GM18858 (cell line): ENCODE results near the gene CUEDC1.
"Not testable (repeated sequence)": the region's sequence is repeated elsewhere in the genome, so short reads cannot be mapped to it uniquely, and the experiment has no call there.

ENCODE experiments used
- ATAC-seq: cut with Tn5 transposase; IDR thresholded peaks from one replicate; pipeline ENCODE4 v1.9.1; 2021; ENCODE audit not compliant: unreplicated experiment

Gene CUEDC1

GRCh38 chr17:57958391-57958790 lies 3.2 kb upstream of the CUEDC1 start:
- ATAC-seq = not testable (repeated sequence)

GRCh38 chr17:57957886-57958285 lies 2.7 kb upstream of the CUEDC1 start:
- ATAC-seq = no peak

GRCh38 chr17:57957120-57957850 lies 2.1 kb upstream of the CUEDC1 start:
- no peak for ATAC-seq

- ATAC-seq = no peak
These were observed 1.3 kb upstream of the CUEDC1 start for GRCh38 chr17:57956291-57957119.

GRCh38 chr17:57954397-57955182 lies 622 bp downstream of the CUEDC1 start:
- no peak for ATAC-seq

- no peak for ATAC-seq
These were observed 1.4 kb downstream of the CUEDC1 start for GRCh38 chr17:57953705-57954396.

GRCh38 chr17:57953219-57953618 lies 2.0 kb downstream of the CUEDC1 start:
- no peak for ATAC-seq

- no peak for ATAC-seq
These were observed 5.6 kb downstream of the CUEDC1 start for GRCh38 chr17:57949649-57950048.

- no peak for ATAC-seq
These were observed 6.4 kb downstream of the CUEDC1 start for GRCh38 chr17:57948555-57949420.

GRCh38 chr17:57948169-57948554 lies 7.0 kb downstream of the CUEDC1 start:
- no peak for ATAC-seq

- no peak for ATAC-seq
These were observed 7.8 kb downstream of the CUEDC1 start for GRCh38 chr17:57947369-57947768.

GRCh38 chr17:57946798-57947358 lies 8.3 kb downstream of the CUEDC1 start:
- peak; percentile 77 for ATAC-seq

GRCh38 chr17:57945996-57946797 lies 9.0 kb downstream of the CUEDC1 start:
- no peak for ATAC-seq

- ATAC-seq = no peak
These were observed 10.3 kb downstream of the CUEDC1 start for GRCh38 chr17:57944908-57945307.

GRCh38 chr17:57943645-57944044 lies 11.6 kb downstream of the CUEDC1 start:
- no peak for ATAC-seq

GRCh38 chr17:57943140-57943539 lies 12.1 kb downstream of the CUEDC1 start:
- ATAC-seq = no peak

- ATAC-seq = no peak
These were observed 13.5 kb downstream of the CUEDC1 start for GRCh38 chr17:57941384-57942370.
